OCI-LY7 (cell line): ENCODE measurements around the gene TPM4.

Experiments used
- EZH2phosphoT487 ChIP-seq: fragments of 200-600 bp; sonication (generic); IDR thresholded peaks from 2 replicates; pipeline ENCODE4 v1.6.1; 2018; ENCODE audit warnings: low read depth, borderline replicate concordance, mild to moderate bottlenecking, mixed run types, antibody characterized with exemption, low read length, moderate library complexity, mixed read lengths
- TF ChIP-seq, protein P1 (sequence below): fragments of 200-600 bp; sonication (generic); conservative IDR thresholded peaks from 2 replicates; pipeline ENCODE4 v1.5.1; 2014; ENCODE audit warnings: mild to moderate bottlenecking, antibody characterized with exemption, low read length, moderate library complexity, mixed read lengths

GRCh38 chr19:16136185-16136999 is 60.1 kb downstream of the TPM4 start:
- TF ChIP-seq, protein P1, sequence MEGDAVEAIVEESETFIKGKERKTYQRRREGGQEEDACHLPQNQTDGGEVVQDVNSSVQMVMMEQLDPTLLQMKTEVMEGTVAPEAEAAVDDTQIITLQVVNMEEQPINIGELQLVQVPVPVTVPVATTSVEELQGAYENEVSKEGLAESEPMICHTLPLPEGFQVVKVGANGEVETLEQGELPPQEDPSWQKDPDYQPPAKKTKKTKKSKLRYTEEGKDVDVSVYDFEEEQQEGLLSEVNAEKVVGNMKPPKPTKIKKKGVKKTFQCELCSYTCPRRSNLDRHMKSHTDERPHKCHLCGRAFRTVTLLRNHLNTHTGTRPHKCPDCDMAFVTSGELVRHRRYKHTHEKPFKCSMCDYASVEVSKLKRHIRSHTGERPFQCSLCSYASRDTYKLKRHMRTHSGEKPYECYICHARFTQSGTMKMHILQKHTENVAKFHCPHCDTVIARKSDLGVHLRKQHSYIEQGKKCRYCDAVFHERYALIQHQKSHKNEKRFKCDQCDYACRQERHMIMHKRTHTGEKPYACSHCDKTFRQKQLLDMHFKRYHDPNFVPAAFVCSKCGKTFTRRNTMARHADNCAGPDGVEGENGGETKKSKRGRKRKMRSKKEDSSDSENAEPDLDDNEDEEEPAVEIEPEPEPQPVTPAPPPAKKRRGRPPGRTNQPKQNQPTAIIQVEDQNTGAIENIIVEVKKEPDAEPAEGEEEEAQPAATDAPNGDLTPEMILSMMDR: no peak
- TF ChIP-seq EZH2phosphoT487: no peak
